Measurements from ENCODE around the gene CYBA. TPM values are rescaled to one million over a fixed set of nuclear protein-coding genes. Genes with fewer than 3 reads are reported as not detected.

The CYBA gene
- total and polyA plus RNA-seq, 9 of the 15 experiments (the other 6 are each of a cell fraction or from before 2014, with no cell fraction given), result 0.34 to 683 (median 93.0) TPM

DNA sequence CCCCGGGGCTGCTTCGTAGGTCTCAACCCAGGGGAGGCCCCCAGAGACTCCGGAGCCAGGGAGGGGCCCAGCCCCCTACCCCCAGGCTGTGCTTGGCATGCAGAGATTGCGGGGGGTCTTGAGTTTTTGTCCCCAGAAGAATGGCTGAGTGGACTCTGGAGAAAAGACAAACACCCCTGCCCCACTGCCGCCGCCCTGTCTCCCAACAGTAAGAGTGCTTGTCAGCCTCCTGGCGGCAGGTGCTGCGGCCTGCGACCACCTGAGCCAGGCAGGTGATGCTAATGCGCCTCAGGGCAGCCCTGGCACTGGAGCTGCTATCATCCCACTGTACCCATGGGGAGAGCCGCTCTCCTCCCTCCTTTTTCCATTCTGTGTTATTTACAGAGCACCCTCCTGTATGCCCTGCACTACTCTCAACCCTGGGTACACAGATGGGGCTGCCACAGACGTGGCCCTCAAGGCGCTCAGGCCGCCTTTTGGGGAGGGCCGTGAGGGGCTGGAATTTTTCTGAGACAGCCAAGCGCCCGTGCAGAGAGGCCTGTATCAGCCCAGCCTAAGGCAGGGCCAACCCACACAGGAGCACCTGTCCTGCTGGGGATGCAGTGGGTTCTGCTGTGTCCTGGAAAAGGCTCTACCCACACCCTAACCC is 15.1 kb downstream of the CYBA start:
- Histone ChIP-seq H3K4me2 (ENCODE audit: insufficient read depth, low read length) (no peak overlapping the region), H3K9me3 (replicated peaks; ENCODE audit: control insufficient read depth, insufficient read depth, low read depth, low read length) (no peaks in the 10 kb centered on the region), H3K9ac (ENCODE audit: insufficient read depth in 1 of 2, low read depth in 2 of 2, low read length in 2 of 2) (no peak overlapping the region; a peak in 1 of 4 replicates), H3K27ac (ENCODE audit: extremely low read depth, low read depth, low read length) (no peak overlapping the region), H2AFZ (ENCODE audit: low read depth, low read length) (no peak overlapping the region), H3K79me2 (ENCODE audit: control insufficient read depth, insufficient read depth, low read length) (no peaks in the 10 kb centered on the region), H4K20me1 (replicated peaks; ENCODE audit: control insufficient read depth, insufficient read depth, low read length) (peaks cover 10% of the 10 kb centered on the region; the same call in 1 of the 2 replicates), H3K27me3 (ENCODE audit: control insufficient read depth in 2 of 2, insufficient read depth in 2 of 2, low read length in 2 of 2) (peaks cover 13 to 18% of the 10 kb centered on the region in 2 experiments; a peak in 3 of 5 replicates), H3K36me3 (ENCODE audit: control insufficient read depth, insufficient read depth, low read length) (peaks cover 26% of the 10 kb centered on the region; the same call in 1 of the 3 replicates), H3K9me1 (ENCODE audit: control insufficient read depth, insufficient read depth, low read length) (no peaks in the 10 kb centered on the region), H3K4me1 (replicated peaks in 1 of 2; ENCODE audit: control insufficient read depth in 2 of 2, insufficient read depth in 2 of 2, low read length in 2 of 2) (peaks cover 18 to 81% of the 10 kb centered on the region in 2 experiments), H3K4me3 (no peak overlapping the region)
- POLR2A ChIA-PET, result no interaction called here
- no peak for DNase-seq (ENCODE audit: extremely low read depth in 1 of 4, low spot score in 3 of 4)
- in situ Hi-C loops (cut with MboI), result no loop called here
- BruUV-seq (replicated peaks), result no TSS peak
- FAIRE-seq, result no peak
- ATAC-seq, result no peak
- CTCF ChIA-PET (ENCODE audit: low intra/inter-chr PET ratio), result no interaction called here
- 84% methylated on average over 13 of the region's 17 CpGs for WGBS (ENCODE audit: insufficient coverage, low coverage, missing lambda C conversion rate)
- intact Hi-C loops (cut with micrococcal nuclease), result no loop called here
- TF ChIP-seq KLF13 (tag; IDR thresholded peaks at IDR 0.05; ENCODE audit: borderline replicate concordance, low read depth), result no peak
- no peak for TF ChIP-seq EP400 (IDR thresholded peaks at IDR 0.05)
- TF ChIP-seq ZBTB8A (IDR thresholded peaks at IDR 0.05; ENCODE audit: partially characterized antibody), result no peak
- TF ChIP-seq SETDB1 (IDR thresholded peaks at IDR 0.05; ENCODE audit: low read length), result no peak
